ENCODE measurements around the gene C21orf91. TPM values are rescaled to one million over a fixed set of nuclear protein-coding genes. Genes with fewer than 3 reads are reported as not detected.

Gene C21orf91
- total and polyA plus RNA-seq, 8 donors = under 0.01 to 50.9 (median 4.4) TPM

DNA sequence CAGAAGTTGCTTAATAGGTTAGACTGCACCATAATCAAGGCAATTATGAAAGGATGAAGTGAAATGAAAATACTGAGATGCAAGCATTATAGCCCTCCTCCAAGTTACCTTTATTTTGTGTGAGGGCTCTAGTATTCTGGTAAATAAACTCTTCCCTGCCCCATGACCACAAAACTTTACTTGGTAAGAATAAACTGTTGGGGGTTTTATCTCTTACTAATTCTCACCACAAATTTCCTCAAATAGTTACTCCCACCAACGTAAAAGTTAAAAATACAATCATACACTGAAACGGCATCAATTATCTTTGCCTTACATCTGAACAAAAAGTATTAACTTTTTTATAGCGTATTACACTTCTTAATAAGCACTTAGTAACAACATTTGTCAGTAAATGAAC is 29.5 kb downstream of the C21orf91 start:
- Histone ChIP-seq H3K27ac (peak overlapping the region in 1 of 5 donors; percentile 7), H3K4me3 (no peak overlapping the region), H3K36me3 (peaks cover 9 to 42% (median 33%) of the 10 kb centered on the region in 4 donors), H3K4me1 (peaks cover 0 to 14% (median 6%) of the 10 kb centered on the region in 4 donors), H3K9me3 (no peaks in the 10 kb centered on the region), H3K27me3 (no peaks in the 10 kb centered on the region)
- WGBS, 5 donors = 67 to 83% (median 77%) methylated on average over 3 of the region's 3 CpGs
- no peak for TF ChIP-seq POLR2AphosphoS5 (IDR thresholded peaks at IDR 0.05)
- DNase-seq = no peak
- intact Hi-C loops (cut with DNase I; ENCODE audit: low total_unique reads) = no loop called here

- no peak overlapping the region for H3K4me3 ChIP-seq
- H3K36me3 ChIP-seq = peaks cover 9 to 43% (median 33%) of the 10 kb centered on the region in 4 donors
- no peak for TF ChIP-seq POLR2AphosphoS5 (IDR thresholded peaks at IDR 0.05)
- TF ChIP-seq EP300 (IDR thresholded peaks at IDR 0.05) = no peak
- TF ChIP-seq, protein P1, sequence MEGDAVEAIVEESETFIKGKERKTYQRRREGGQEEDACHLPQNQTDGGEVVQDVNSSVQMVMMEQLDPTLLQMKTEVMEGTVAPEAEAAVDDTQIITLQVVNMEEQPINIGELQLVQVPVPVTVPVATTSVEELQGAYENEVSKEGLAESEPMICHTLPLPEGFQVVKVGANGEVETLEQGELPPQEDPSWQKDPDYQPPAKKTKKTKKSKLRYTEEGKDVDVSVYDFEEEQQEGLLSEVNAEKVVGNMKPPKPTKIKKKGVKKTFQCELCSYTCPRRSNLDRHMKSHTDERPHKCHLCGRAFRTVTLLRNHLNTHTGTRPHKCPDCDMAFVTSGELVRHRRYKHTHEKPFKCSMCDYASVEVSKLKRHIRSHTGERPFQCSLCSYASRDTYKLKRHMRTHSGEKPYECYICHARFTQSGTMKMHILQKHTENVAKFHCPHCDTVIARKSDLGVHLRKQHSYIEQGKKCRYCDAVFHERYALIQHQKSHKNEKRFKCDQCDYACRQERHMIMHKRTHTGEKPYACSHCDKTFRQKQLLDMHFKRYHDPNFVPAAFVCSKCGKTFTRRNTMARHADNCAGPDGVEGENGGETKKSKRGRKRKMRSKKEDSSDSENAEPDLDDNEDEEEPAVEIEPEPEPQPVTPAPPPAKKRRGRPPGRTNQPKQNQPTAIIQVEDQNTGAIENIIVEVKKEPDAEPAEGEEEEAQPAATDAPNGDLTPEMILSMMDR (IDR thresholded peaks at IDR 0.05) = no peak
- TF ChIP-seq POLR2A (IDR thresholded peaks at IDR 0.05) = no peak
- H3K27me3 ChIP-seq = no peaks in the 10 kb centered on the region
- H3K9me3 ChIP-seq = no peaks in the 10 kb centered on the region
- intact Hi-C loops (cut with DNase I; ENCODE audit: low total_unique reads) = no loop called here
- 25 to 65% (median 48%) methylated on average over 3 of the region's 3 CpGs for WGBS, 5 donors
- peak overlapping the region in 2 of 5 donors; percentile 7 to 15 for H3K27ac ChIP-seq
- no peak for DNase-seq
- peaks cover 0 to 8% (median 3%) of the 10 kb centered on the region in 4 donors for H3K4me1 ChIP-seq
Observed at GRCh38 chr21:17789069-17789468, 30.1 kb downstream of the C21orf91 start.

DNA sequence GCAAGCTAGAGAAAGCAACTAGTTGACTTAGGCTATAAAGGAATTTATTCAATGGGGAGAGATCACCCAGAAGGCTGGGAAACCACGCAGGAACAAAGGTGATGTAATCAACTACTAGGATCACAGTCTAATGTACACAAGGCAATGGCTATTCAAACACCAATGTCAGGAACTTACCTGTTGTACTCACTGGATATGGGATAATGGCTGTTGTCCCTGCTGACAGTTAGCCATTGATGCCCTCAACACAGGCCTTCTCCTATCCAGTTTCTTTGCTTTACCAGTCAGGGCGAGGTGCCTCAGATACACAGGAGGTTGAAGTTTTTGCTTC is 32.3 kb downstream of the C21orf91 start:
- TF ChIP-seq, protein P1 (IDR thresholded peaks at IDR 0.05) = no peak
- no peak for TF ChIP-seq EP300 (IDR thresholded peaks at IDR 0.05)
- no peak for TF ChIP-seq POLR2AphosphoS5 (IDR thresholded peaks at IDR 0.05)
- no peak for TF ChIP-seq POLR2A (IDR thresholded peaks at IDR 0.05)
- Histone ChIP-seq H3K4me3 (no peak overlapping the region), H3K27ac (no peak overlapping the region), H3K9me3 (no peaks in the 10 kb centered on the region), H3K4me1 (peaks cover 0 to 5% (median 0%) of the 10 kb centered on the region in 4 donors), H3K36me3 (peaks cover 9 to 37% (median 20%) of the 10 kb centered on the region in 4 donors), H3K27me3 (no peaks in the 10 kb centered on the region)
- intact Hi-C loops (cut with DNase I; ENCODE audit: low total_unique reads) = no loop called here
- 62 to 84% (median 75%) methylated on average over 2 of the region's 2 CpGs for WGBS, 5 donors
- DNase-seq = no peak

GRCh38 chr21:17786071-17786850 is 32.9 kb downstream of the C21orf91 start:
- H3K27me3 ChIP-seq = no peaks in the 10 kb centered on the region
- intact Hi-C loops (cut with DNase I; ENCODE audit: low total_unique reads) = no loop called here
- DNase-seq = no peak
- H3K27ac ChIP-seq = no peak overlapping the region
- 87 to 97% (median 93%) methylated on average over 8 of the region's 8 CpGs for WGBS, 5 donors
- H3K36me3 ChIP-seq = peaks cover 9 to 34% (median 20%) of the 10 kb centered on the region in 4 donors
- peaks cover 0 to 5% (median 0%) of the 10 kb centered on the region in 4 donors for H3K4me1 ChIP-seq
- TF ChIP-seq POLR2AphosphoS5 (IDR thresholded peaks at IDR 0.05) (no peak), EP300 (IDR thresholded peaks at IDR 0.05) (no peak), POLR2A (IDR thresholded peaks at IDR 0.05) (no peak)
- TF ChIP-seq, protein P1 (IDR thresholded peaks at IDR 0.05) = no peak
- H3K9me3 ChIP-seq = no peaks in the 10 kb centered on the region
- H3K4me3 ChIP-seq = no peak overlapping the region

DNA sequence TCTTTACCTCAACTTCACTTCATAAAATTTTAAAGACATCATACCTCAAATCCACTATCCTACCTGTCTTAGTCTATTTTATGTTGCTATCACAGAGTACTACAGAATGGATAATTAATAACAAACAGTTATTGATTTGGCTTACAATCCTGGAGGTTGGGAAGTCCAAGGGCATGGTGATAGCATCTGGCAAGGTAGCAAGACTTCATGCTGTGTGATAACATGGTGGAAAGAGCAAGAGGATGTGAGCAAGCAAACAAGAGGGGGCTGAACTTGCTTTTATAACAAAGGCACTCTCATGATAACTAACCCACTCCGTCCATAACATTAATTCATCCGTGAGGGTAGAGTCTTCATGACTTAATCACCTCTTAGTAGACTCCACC is 33.8 kb downstream of the C21orf91 start:
- Histone ChIP-seq H3K27ac (peak overlapping the region in 1 of 5 donors; percentile 79), H3K27me3 (no peaks in the 10 kb centered on the region), H3K9me3 (no peaks in the 10 kb centered on the region), H3K4me1 (peaks cover 0 to 7% (median 0%) of the 10 kb centered on the region in 4 donors), H3K36me3 (peaks cover 9 to 32% (median 20%) of the 10 kb centered on the region in 4 donors), H3K4me3 (no peak overlapping the region)
- intact Hi-C loops (cut with DNase I; ENCODE audit: low total_unique reads) = no loop called here
- no peak for DNase-seq
- TF ChIP-seq EP300 (IDR thresholded peaks at IDR 0.05) = no peak
- TF ChIP-seq POLR2A (IDR thresholded peaks at IDR 0.05) = no peak
- TF ChIP-seq POLR2AphosphoS5 (IDR thresholded peaks at IDR 0.05) = no peak
- WGBS, 5 donors = 93 to 100% (median 98%) methylated on average over 2 of the region's 2 CpGs
